K562 (cell line): ENCODE measurements around the gene IFI30. TPM values are rescaled to one million over a fixed set of nuclear protein-coding genes. Genes with fewer than 3 reads are reported as not detected.

Source experiments
- BDP1 ChIP-seq: IDR thresholded peaks from 3 replicates; pipeline ENCODE4 v1.6.1; 2011; ENCODE audit not compliant: insufficient read length, insufficient read depth
- CBFA2T2 ChIP-seq: fragments of 450-650 bp; conservative IDR thresholded peaks from 2 replicates; pipeline ENCODE4 v1.6.1; 2017; ENCODE audit warnings: mild to moderate bottlenecking
- CBX1 ChIP-seq: sonication (generic); IDR thresholded peaks from 2 replicates; pipeline ENCODE4 v1.6.1; 2016; ENCODE audit warnings: antibody characterized with exemption, low read depth, mild to moderate bottlenecking
- ELF1 ChIP-seq: fragments of 200-800 bp; sonication (Bioruptor generic); IDR thresholded peaks from 2 replicates; pipeline ENCODE4 v1.6.1; 2016; ENCODE audit warnings: missing genetic modification characterization, missing compliant biosample characterization
- HOXB6 ChIP-seq: fragments of 250-450 bp; sonication (Bioruptor Pico); IDR thresholded peaks from 2 replicates; pipeline ENCODE4 v1.5.1; 2022; ENCODE audit warnings: mild to moderate bottlenecking, borderline replicate concordance
- IRF2 ChIP-seq: sonication (generic); formaldehyde crosslinking; IDR thresholded peaks from 2 replicates; pipeline ENCODE4 v1.8.1; 2022; ENCODE audit warnings: mild to moderate bottlenecking, missing genetic modification reagents
- NELFE ChIP-seq: IDR thresholded peaks from 2 replicates; pipeline ENCODE4 v1.6.1; 2011; ENCODE audit warnings: mild to moderate bottlenecking; ENCODE audit not compliant: insufficient read depth, insufficient read length
- polyA plus RNA-seq, 8 experiments: library from polyadenylated mRNA; depleted of rRNA in 4 of 8; stranded (reverse) in 5 of 8; unstranded in 3 of 8; fragments of >200 nt; fragmentation: Nextera tagmentation in 2 of 8; fragmentation: Illumina TruSeq in 1 of 8; extraction: Ambion mirVana in 2 of 8; extraction: Trizol in 1 of 8; gene quantifications; 2 replicates each; pipeline versions ENCODE4 v1.2.1 to v1.2.3, GENCODE V29; 2011 to 2014; ENCODE audit warnings: inconsistent platforms in 1 of 8, missing spikeins in 1 of 8
- total RNA-seq, 7 experiments: library from RNA; depleted of rRNA in 6 of 7; stranded (reverse); fragments of >200 nt in 6 of 7; fragmentation: Illumina TruSeq in 2 of 7; extraction: Trizol in 2 of 7; gene quantifications; 2 replicates each; pipeline versions ENCODE4 v1.2.1 to v1.2.3, GENCODE V29; 2011 to 2021; ENCODE audit warnings: low replicate concordance in 1 of 7
- TF ChIP-seq, protein P1 (sequence below): fragments of 450-650 bp; formaldehyde crosslinking; IDR thresholded peaks from 2 replicates; pipeline ENCODE4 v1.4.0; 2022; ENCODE audit warnings: missing genetic modification characterization
- TF ChIP-seq, protein P2 (sequence below): fragments of 200-800 bp; sonication (Bioruptor generic); IDR thresholded peaks from 2 replicates; pipeline ENCODE4 v1.6.1; 2017; ENCODE audit warnings: missing genetic modification characterization, missing compliant biosample characterization
- TF ChIP-seq, protein P3 (sequence below): sonication (generic); IDR thresholded peaks from 2 replicates; pipeline ENCODE4 v1.6.1; 2016
- TF ChIP-seq, protein P4 (sequence below): fragments of 450-650 bp; IDR thresholded peaks from 2 replicates; pipeline ENCODE4 v1.6.1; 2016; ENCODE audit warnings: mild to moderate bottlenecking, moderate library complexity
- TF ChIP-seq, protein P5 (sequence below): fragments of 250-450 bp; sonication (Bioruptor Pico); IDR thresholded peaks from 2 replicates; pipeline ENCODE4 v1.6.1; 2021; ENCODE audit warnings: mild to moderate bottlenecking

IFI30 gene
- total and polyA plus RNA-seq, 9 of the 15 experiments (the other 6 are each of a cell fraction or from before 2014, with no cell fraction given) = 63.7 to 430 (median 109) TPM

DNA sequence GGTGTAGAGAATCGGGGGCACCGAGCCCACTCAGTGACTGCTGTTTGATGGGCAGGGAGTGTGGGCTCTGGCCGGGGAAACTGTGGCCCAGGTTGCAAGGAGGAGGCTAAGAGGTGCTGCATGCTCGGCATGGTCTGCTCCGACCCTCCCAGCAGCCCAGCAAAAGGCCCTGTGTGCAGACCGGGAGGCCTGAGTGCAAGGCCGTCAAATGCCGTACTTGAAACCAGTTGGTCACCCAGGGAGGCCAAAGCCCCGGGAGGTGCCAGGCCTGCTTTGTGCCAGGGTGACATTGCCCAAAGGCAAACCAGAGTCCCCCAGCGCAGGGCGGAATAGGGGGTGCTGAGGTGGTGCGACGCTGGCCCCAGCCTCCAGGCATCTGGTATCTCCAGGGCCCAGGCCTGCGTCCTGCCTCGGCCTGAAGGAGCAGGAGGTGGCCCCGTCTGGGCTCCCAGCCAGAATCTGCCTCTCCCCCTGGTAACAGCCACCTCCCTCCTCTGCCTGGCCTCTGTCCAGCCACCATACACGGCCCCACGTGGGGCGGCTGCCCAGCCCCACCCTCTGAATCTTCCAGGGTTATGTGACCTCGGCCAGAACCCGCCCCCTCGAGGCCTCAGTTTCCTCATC is 16.7 kb upstream of the IFI30 start (continued):
- TF ChIP-seq, protein P1, sequence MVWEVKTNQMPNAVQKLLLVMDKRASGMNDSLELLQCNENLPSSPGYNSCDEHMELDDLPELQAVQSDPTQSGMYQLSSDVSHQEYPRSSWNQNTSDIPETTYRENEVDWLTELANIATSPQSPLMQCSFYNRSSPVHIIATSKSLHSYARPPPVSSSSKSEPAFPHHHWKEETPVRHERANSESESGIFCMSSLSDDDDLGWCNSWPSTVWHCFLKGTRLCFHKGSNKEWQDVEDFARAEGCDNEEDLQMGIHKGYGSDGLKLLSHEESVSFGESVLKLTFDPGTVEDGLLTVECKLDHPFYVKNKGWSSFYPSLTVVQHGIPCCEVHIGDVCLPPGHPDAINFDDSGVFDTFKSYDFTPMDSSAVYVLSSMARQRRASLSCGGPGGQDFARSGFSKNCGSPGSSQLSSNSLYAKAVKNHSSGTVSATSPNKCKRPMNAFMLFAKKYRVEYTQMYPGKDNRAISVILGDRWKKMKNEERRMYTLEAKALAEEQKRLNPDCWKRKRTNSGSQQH = no peak
- TF ChIP-seq, protein P2, sequence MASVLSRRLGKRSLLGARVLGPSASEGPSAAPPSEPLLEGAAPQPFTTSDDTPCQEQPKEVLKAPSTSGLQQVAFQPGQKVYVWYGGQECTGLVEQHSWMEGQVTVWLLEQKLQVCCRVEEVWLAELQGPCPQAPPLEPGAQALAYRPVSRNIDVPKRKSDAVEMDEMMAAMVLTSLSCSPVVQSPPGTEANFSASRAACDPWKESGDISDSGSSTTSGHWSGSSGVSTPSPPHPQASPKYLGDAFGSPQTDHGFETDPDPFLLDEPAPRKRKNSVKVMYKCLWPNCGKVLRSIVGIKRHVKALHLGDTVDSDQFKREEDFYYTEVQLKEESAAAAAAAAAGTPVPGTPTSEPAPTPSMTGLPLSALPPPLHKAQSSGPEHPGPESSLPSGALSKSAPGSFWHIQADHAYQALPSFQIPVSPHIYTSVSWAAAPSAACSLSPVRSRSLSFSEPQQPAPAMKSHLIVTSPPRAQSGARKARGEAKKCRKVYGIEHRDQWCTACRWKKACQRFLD (CRISPR knock-in tag) = 0 out of 2 replicates have a peak, but pooled peaks have one; percentile 30
- TF ChIP-seq, protein P3, sequence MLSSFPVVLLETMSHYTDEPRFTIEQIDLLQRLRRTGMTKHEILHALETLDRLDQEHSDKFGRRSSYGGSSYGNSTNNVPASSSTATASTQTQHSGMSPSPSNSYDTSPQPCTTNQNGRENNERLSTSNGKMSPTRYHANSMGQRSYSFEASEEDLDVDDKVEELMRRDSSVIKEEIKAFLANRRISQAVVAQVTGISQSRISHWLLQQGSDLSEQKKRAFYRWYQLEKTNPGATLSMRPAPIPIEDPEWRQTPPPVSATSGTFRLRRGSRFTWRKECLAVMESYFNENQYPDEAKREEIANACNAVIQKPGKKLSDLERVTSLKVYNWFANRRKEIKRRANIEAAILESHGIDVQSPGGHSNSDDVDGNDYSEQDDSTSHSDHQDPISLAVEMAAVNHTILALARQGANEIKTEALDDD = no peak
- TF ChIP-seq IRF2 (CRISPR knock-in tag) (no peak), HOXB6 (CRISPR knock-in tag) (no peak), BDP1 (no peak), CBFA2T2 (peak; percentile 81), NELFE (no peak), ELF1 (tag) (no peak), CBX1 (no peak; the same call in 1 of the 2 replicates)
- TF ChIP-seq, protein P4, sequence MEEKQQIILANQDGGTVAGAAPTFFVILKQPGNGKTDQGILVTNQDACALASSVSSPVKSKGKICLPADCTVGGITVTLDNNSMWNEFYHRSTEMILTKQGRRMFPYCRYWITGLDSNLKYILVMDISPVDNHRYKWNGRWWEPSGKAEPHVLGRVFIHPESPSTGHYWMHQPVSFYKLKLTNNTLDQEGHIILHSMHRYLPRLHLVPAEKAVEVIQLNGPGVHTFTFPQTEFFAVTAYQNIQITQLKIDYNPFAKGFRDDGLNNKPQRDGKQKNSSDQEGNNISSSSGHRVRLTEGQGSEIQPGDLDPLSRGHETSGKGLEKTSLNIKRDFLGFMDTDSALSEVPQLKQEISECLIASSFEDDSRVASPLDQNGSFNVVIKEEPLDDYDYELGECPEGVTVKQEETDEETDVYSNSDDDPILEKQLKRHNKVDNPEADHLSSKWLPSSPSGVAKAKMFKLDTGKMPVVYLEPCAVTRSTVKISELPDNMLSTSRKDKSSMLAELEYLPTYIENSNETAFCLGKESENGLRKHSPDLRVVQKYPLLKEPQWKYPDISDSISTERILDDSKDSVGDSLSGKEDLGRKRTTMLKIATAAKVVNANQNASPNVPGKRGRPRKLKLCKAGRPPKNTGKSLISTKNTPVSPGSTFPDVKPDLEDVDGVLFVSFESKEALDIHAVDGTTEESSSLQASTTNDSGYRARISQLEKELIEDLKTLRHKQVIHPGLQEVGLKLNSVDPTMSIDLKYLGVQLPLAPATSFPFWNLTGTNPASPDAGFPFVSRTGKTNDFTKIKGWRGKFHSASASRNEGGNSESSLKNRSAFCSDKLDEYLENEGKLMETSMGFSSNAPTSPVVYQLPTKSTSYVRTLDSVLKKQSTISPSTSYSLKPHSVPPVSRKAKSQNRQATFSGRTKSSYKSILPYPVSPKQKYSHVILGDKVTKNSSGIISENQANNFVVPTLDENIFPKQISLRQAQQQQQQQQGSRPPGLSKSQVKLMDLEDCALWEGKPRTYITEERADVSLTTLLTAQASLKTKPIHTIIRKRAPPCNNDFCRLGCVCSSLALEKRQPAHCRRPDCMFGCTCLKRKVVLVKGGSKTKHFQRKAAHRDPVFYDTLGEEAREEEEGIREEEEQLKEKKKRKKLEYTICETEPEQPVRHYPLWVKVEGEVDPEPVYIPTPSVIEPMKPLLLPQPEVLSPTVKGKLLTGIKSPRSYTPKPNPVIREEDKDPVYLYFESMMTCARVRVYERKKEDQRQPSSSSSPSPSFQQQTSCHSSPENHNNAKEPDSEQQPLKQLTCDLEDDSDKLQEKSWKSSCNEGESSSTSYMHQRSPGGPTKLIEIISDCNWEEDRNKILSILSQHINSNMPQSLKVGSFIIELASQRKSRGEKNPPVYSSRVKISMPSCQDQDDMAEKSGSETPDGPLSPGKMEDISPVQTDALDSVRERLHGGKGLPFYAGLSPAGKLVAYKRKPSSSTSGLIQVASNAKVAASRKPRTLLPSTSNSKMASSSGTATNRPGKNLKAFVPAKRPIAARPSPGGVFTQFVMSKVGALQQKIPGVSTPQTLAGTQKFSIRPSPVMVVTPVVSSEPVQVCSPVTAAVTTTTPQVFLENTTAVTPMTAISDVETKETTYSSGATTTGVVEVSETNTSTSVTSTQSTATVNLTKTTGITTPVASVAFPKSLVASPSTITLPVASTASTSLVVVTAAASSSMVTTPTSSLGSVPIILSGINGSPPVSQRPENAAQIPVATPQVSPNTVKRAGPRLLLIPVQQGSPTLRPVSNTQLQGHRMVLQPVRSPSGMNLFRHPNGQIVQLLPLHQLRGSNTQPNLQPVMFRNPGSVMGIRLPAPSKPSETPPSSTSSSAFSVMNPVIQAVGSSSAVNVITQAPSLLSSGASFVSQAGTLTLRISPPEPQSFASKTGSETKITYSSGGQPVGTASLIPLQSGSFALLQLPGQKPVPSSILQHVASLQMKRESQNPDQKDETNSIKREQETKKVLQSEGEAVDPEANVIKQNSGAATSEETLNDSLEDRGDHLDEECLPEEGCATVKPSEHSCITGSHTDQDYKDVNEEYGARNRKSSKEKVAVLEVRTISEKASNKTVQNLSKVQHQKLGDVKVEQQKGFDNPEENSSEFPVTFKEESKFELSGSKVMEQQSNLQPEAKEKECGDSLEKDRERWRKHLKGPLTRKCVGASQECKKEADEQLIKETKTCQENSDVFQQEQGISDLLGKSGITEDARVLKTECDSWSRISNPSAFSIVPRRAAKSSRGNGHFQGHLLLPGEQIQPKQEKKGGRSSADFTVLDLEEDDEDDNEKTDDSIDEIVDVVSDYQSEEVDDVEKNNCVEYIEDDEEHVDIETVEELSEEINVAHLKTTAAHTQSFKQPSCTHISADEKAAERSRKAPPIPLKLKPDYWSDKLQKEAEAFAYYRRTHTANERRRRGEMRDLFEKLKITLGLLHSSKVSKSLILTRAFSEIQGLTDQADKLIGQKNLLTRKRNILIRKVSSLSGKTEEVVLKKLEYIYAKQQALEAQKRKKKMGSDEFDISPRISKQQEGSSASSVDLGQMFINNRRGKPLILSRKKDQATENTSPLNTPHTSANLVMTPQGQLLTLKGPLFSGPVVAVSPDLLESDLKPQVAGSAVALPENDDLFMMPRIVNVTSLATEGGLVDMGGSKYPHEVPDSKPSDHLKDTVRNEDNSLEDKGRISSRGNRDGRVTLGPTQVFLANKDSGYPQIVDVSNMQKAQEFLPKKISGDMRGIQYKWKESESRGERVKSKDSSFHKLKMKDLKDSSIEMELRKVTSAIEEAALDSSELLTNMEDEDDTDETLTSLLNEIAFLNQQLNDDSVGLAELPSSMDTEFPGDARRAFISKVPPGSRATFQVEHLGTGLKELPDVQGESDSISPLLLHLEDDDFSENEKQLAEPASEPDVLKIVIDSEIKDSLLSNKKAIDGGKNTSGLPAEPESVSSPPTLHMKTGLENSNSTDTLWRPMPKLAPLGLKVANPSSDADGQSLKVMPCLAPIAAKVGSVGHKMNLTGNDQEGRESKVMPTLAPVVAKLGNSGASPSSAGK = peak; percentile 79
- TF ChIP-seq, protein P5, sequence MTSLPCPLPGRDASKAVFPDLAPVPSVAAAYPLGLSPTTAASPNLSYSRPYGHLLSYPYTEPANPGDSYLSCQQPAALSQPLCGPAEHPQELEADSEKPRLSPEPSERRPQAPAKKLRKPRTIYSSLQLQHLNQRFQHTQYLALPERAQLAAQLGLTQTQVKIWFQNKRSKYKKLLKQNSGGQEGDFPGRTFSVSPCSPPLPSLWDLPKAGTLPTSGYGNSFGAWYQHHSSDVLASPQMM (CRISPR knock-in tag) = no peak
